ENCODE measurements around the gene MSLN. TPM values are rescaled to one million over a fixed set of nuclear protein-coding genes. Genes with fewer than 3 reads are reported as not detected.

The MSLN gene
- total and polyA plus RNA-seq, 2 of the 8 experiments (the other 6 are each of a cell fraction or from before 2014, with no cell fraction given): 0.28 to 0.50 TPM

DNA sequence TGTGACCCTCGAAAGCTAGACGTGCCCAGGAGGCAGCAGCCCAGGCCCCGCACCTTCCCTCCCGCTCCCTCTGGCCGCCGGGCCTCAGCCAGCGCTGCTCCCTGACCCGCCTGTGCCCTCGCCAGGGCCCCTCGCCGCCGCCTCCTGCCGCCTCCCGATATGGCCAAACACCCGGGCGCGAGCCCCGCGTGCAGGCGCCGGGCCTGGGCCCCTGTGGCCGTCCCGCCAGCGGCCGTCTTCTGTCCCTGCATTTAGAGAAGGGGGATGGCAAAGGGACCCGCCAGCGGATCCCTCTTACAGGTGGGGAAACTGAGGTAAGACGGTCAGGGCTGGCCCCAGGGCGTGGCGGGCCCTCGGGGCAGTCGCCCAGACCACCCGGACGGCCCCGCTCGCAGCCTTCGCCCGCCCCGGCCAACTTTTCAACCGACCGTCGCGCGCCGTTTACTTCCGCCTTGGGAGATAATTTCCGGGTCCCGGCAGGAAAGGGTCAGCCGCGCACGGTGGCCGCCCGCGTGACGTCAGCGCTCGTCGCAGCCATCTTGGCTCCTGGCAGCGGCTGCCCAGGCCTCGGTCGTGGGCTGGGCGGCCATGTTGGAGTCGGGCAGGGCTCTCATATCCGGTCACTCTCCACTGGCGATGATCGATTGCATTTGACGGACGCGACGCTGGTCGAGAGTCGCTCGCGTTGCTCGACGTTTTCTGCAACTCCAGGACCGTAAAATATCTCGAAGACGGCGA, 47.0 kb downstream of the MSLN start (continued):
- peak in 1 of 2 experiments; percentile 32; a peak in 1 of 3 replicates for TF ChIP-seq POLR2A (IDR thresholded peaks at IDR 0.05; ENCODE audit: control extremely low read depth in 1 of 2, low read depth in 2 of 2, low read length in 2 of 2)
- TF ChIP-seq ATF3 (IDR thresholded peaks at IDR 0.05; ENCODE audit: insufficient read depth, low read depth, low read length): peak; percentile 62; the same call in 1 of the 2 replicates
- no peak for TF ChIP-seq EZH2 (IDR thresholded peaks at IDR 0.05; ENCODE audit: low read depth, low read length, severe bottlenecking)
- peak; percentile 64 for TF ChIP-seq TAF1 (IDR thresholded peaks at IDR 0.05; ENCODE audit: low read depth, low read length)
- no peak for TF ChIP-seq SIRT6 (IDR thresholded peaks at IDR 0.05; ENCODE audit: low read length)
- TF ChIP-seq BRCA1 (IDR thresholded peaks at IDR 0.05; ENCODE audit: low read depth, low read length): no peak
- TF ChIP-seq, protein P1, sequence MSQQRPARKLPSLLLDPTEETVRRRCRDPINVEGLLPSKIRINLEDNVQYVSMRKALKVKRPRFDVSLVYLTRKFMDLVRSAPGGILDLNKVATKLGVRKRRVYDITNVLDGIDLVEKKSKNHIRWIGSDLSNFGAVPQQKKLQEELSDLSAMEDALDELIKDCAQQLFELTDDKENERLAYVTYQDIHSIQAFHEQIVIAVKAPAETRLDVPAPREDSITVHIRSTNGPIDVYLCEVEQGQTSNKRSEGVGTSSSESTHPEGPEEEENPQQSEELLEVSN (IDR thresholded peaks at IDR 0.05): peak; percentile 52
- peak; percentile 29; the same call in 1 of the 2 replicates for TF ChIP-seq NRF1 (IDR thresholded peaks at IDR 0.05; ENCODE audit: low read depth, low read length)
- TF ChIP-seq TCF12 (IDR thresholded peaks at IDR 0.05; ENCODE audit: low read depth, low read length): no peak
- no peak for TF ChIP-seq MAFK (IDR thresholded peaks at IDR 0.05; ENCODE audit: low read depth, low read length)
- TF ChIP-seq SAP30 (IDR thresholded peaks at IDR 0.05; ENCODE audit: insufficient read depth, insufficient replicate concordance, low read length): peak; percentile 39
- no peak for TF ChIP-seq RBBP5 (IDR thresholded peaks at IDR 0.05; ENCODE audit: borderline replicate concordance, low read depth, low read length)
- TF ChIP-seq CBX5 (IDR thresholded peaks at IDR 0.05; ENCODE audit: low read depth, low read length): no peak
- TF ChIP-seq SIN3A (conservative IDR thresholded peaks at IDR 0.05 in 1 of 2, IDR thresholded peaks at IDR 0.05 in 1 of 2; ENCODE audit: low read depth in 1 of 2, low read length in 2 of 2): peak; percentile 57 to 74; a peak in 2 of 4 replicates
- 0 out of 2 replicates have a peak, but pooled peaks have one; percentile 22 for TF ChIP-seq RFX5 (IDR thresholded peaks at IDR 0.05; ENCODE audit: borderline replicate concordance, low read depth, low read length)
- no peak for TF ChIP-seq KDM4A (IDR thresholded peaks at IDR 0.05; ENCODE audit: low read depth, low read length, severe bottlenecking)
- 0 out of 3 replicates have a peak, but pooled peaks of 1 of the 2 experiments have one; percentile 37 for TF ChIP-seq EP300 (IDR thresholded peaks at IDR 0.05; ENCODE audit: borderline replicate concordance in 1 of 2, low read depth in 2 of 2, low read length in 2 of 2)
- peak; percentile 64 for TF ChIP-seq TBP (IDR thresholded peaks at IDR 0.05; ENCODE audit: low read depth, low read length)
- peak; percentile 86 for TF ChIP-seq GABPA (IDR thresholded peaks at IDR 0.05; ENCODE audit: borderline replicate concordance, insufficient read depth, low read length)
- TF ChIP-seq MAX (IDR thresholded peaks at IDR 0.05): peak; percentile 78
